Stimulated activated CD4-positive, alpha-beta T cell treated with anti-CD3 and anti-CD28 coated beads, Interleukin-2, amount 100 ng/mL, for 48 hours (primary cell): ENCODE results near the gene TXNDC11.

Experiments
- DNase-seq, 2 donors: peaks; one replicate each; pipeline ENCODE4 v3.0.0-alpha.2; 2020

Gene TXNDC11

DNA sequence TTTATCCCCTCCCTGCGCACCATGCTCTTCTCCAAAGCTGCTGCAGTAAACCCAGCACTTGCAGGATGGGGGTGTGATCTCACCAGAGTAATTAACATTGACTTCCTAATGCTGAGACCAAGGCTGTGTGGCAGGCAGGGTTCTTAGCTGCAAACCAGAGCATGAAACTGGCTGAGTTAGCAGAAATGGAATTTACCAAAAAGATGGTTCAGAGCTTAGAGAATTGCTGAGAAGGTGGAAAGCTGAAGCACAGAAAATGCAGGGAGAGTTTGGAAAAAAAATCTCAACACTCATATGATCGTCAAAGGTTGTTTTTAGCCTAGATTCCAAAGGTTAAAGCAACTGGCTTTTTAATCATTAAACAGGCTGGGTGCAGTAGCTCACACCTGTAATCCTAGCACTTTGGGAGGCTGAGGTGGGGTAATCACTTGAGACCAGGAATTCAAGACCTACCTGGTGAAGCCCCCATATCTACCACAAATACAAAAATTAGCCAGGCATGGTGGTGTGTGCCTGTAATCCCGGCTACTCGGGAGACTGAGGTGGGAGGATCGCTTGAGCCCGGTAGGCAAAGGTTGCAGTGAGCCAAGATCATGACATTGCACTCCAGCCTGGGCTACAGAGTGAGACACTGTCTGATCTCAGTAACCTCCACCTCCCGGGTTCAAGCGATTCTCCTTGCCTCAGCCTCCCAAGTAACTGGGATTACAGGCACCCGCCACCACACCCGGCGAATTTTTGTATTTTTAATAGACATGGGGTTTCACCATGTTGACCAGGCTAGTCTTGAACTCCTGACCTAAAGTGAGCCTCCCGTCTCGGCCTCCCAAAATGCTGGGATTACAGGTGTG, 6.0 kb upstream of the TXNDC11 start:
- DNase-seq = no peak

DNA sequence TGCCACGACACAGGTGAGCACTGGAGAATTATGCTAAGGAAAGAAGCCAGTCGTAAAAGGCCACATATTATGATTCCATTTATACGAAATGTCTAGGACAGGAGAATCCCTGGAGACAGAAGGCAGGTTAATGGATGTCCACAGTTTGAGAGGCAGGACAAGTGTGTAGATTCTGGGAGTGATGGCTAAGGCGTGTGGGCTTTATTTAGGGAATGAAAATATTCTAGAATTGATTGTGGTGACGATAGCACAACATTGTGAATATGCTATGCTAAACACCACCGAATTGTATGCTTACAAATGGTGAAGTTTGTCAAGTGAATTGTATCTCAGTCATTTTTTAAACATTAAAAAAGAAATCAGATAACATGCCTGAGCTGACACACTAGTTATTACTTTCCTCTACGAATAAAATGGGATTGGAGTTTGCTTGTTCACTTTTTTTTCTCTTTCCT, 5.3 kb upstream of the TXNDC11 start:
- no peak for DNase-seq

GRCh38 chr16:11744075-11744470, 1.4 kb upstream of the TXNDC11 start:
- no peak for DNase-seq

DNA sequence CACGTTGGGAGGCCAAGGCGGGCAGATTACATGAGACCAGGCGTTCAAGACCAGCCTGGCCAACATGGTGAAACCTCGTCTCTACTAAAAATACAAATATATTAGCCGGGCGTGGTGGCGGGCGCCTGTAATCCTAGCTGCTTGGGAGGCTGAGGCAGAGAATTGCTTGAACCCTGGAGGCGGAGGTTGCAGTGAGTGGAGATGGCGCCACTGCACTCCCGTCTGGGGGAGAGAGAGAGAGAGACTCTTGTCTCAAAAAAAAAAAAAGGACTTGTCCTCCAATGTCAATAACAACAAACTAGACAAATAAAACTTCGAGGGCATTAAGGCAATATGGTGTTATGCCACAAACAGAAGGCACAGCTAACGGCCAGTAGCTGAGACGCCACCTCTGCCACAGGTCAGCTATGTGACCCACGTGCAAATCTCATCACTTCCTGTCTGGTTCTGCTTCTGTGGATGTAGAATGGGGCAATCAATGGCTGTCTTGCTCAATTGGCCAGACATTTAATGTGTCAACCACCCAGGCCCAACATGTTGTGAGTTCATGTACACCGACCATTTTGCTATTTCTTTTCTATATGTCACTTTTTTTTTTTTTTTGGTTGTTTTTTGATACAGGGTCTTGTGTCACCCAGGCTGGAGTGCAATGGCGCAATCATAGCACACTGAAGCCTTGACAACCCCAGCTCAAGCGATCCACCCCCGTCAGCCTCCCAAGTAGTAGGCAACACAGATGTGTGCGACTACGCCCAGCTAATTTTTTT, 834 bp upstream of the TXNDC11 start:
- peak; percentile 9 to 18 for DNase-seq

- peak; percentile 39 to 45 for DNase-seq
These were observed 543 bp downstream of the TXNDC11 start for GRCh38 chr16:11742093-11742535.

DNA sequence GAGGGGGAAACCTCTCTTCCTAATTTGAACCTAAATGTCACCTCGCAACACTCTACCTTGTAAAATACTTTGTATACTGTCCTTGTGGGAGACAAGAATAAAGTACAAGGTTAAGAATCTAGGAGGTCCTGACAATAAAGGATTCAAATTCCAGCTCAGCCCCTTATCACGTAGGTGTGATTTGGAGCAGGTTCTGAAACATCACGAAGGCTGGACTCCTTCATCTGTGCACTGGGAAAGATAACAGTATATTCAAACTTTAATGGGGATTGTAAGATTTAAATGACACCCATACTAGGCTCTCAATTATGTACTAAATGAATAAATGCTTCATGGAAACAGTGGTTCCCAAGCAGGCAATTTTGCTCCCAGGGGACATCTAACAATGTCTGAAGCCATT, 2.1 kb downstream of the TXNDC11 start:
- DNase-seq = no peak

DNA sequence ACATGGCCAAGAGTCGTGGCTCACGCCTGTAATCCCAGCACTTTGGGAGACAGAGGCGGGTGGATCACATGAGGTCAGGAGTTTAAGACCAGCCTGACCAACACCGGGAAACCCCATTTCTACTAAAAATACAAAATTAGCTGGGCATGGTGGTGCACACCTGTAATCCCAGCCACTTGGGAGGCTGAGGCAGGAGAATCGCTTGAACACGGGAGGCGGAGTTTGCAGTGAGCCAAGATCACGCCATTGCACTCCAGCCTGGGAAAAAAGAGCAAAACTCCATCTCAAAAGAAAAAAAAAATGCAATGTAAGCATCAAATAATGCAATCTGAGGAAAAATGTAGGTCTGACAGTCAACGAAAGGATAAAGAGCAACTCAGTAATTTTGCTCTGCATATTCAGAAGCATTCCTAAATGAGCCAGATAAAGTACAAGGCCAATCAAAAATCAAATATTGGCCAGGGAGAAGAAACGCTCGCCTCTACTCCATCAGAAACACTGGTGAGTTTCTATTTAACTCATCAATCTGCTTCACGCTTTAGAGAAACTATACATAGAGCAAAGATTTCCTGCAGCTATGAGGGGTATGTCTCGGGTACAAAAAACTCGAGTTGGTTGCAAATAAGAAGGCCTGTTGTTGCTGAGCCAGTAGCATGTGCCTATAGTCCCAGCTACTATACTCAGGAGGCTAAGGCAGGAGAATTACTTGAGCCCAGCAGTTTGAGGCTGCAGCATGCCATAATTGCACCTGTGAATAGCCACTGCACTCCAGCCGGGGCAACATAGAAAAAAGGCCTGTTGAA, 3.7 kb downstream of the TXNDC11 start:
- DNase-seq = no peak

GRCh38 chr16:11737713-11738112, 4.9 kb downstream of the TXNDC11 start:
- DNase-seq = no peak

- no peak for DNase-seq
These were observed 5.8 kb downstream of the TXNDC11 start for GRCh38 chr16:11736903-11737302.

DNA sequence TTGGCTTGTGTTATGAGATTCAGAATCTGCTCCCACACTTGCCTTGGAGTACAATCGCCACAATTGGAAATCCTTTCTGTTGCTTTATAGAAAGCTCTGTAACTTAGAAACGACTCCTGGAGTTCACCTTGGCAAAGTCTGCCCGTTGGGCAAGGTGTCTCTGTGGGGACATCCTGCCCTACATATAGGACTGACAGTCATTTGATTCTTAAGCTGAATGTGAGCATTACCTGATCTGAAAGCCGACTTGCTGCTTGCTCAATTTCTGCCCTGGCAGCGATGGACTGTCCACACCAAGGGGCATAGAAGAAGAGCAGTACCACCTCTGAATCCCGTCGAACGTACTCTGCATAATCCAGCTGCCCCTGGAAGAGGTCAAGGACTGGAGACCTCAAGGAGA, 6.9 kb downstream of the TXNDC11 start:
- DNase-seq = no peak

- no peak for DNase-seq
These were observed 8.0 kb downstream of the TXNDC11 start for GRCh38 chr16:11734653-11735043.

GRCh38 chr16:11734025-11734652, 8.5 kb downstream of the TXNDC11 start:
- no peak for DNase-seq

DNA sequence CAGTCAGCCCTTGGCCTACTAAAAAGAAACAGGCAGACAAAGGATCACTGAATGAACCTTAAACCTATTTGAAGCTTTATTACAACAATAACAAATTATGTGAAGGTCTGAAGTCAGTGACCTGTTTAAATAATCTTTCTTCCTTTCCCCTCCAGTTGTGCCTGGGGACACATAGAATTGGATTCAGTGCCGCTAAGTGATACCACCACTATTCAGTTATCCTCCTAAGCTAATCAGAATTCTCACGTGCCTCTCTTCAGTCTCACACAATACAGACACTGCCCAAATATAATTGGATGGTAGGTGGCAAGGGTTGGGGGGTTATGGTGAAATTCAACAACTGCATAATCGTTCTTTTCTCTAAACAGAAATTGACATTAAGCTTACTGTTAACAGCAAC, 11.4 kb downstream of the TXNDC11 start:
- DNase-seq = no peak

GRCh38 chr16:11729787-11730186, 12.9 kb downstream of the TXNDC11 start:
- DNase-seq = no peak

GRCh38 chr16:11727796-11728543, 14.7 kb downstream of the TXNDC11 start:
- DNase-seq = no peak

DNA sequence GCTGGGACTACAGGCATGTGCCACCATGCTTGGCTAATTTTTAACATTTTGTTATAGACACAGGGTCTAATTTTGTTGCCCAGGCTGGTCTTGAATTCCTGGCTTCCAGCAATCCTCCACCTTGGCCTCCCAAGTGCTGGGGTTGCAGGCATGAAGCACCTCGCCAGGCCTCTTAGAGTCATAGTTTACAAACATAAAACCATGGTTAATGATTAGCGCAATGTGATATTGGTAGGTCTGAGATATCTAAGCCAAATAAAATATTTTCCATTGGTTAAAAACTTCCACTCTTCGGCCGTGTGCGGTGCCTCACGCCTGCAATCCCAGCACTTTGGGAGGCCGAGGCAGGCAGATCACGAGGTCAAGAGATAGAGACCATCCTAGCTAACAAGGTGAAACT, 16.6 kb downstream of the TXNDC11 start:
- DNase-seq = no peak

- DNase-seq = no peak
These were observed 17.2 kb downstream of the TXNDC11 start for GRCh38 chr16:11725457-11725856.

GRCh38 chr16:11722468-11722808, 20.2 kb downstream of the TXNDC11 start:
- no peak for DNase-seq

DNA sequence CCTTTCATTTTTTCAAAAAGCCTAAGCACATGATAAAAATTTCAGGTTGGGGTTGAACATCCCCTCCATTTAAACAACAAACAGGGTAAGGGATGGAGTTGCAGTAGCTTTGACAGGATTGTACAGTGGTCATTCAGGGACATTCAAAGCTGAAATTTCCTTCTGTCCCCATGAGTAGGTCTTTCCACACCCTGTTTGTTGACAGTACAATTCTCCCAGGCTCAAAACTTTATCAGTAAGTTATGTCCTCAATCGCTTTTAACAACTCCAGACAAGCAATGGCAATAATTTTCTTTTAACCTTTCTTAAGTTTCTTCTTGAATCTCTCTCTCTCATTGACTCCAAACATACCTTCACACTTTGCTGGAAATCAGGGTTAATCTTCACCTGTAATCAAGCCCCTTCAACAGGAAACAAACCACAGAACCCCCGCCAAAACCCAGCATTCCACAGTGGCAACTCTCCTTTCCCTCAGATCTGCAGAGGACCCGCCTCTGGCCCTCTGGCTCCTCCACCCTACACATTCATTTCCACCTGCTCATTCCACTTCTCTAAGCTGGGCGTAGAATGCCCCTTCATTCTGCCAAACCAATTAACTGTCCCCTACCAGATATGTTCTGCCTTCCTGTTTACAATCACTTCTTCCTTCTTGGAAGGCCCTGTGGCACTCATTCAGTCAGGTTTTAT, 20.7 kb downstream of the TXNDC11 start:
- no peak for DNase-seq

GRCh38 chr16:11719762-11720161, 22.9 kb downstream of the TXNDC11 start:
- no peak for DNase-seq

- DNase-seq = no peak
These were observed 23.5 kb downstream of the TXNDC11 start for GRCh38 chr16:11719171-11719570.

DNA sequence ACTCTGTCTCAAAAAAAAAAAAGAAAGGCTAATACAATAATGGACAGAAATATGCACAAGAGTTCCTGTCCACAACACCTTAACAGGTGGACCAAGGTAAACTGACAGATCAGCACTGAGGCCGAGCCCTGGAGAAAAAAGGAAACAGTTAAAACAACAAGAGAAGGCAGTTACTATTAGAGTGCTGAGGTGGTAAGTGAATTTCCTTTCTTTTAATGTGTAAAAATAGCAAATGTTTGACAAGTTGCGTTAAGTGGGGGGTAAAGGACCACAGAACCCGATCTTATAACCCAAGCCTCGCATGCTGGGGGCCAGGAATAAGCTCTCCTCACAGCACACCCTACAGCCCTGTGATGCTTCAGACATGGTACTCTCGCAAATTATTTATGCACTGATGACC, 24.8 kb downstream of the TXNDC11 start:
- DNase-seq = no peak
